ENCODE measurements around the gene TARBP1. TPM values are rescaled to one million over a fixed set of nuclear protein-coding genes. Genes with fewer than 3 reads are reported as not detected.

TARBP1 gene
- total RNA-seq, 4 donors from 2014 or later: 24.9 to 48.9 (median 34.4) TPM

DNA sequence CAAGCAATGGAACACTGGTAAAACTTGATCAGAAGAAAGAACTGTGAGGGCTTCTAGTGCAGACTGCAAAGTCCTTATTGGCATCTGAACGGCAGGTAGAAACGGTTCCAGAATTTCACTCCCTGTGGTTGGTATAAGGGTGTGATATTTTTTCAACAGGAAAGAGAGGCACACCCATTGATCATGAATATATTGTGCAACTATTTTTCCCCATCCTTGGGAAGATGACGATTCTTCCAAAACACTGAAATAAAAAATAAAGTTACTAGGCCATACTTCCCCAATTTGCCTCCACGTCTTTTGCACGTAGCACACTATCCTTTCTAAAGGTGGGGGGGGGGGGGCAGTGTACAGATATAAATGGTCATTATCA is 49.6 kb downstream of the TARBP1 start:
- DNase-seq (ENCODE audit: low spot score in 2 of 2): no peak
- WGBS, 2 donors: 83 to 97% methylated on average over 5 of the region's 5 CpGs
- Histone ChIP-seq H3K27me3 (no peaks in the 10 kb centered on the region), H3K36me3 (peaks cover 0 to 74% (median 0%) of the 10 kb centered on the region in 3 donors), H3K27ac (no peak overlapping the region), H3K4me3 (no peak overlapping the region), H3K4me1 (no peaks in the 10 kb centered on the region), H3K9me3 (no peaks in the 10 kb centered on the region)
- TF ChIP-seq EP300 (IDR thresholded peaks at IDR 0.05): no peak
- TF ChIP-seq POLR2A (IDR thresholded peaks at IDR 0.05): no peak
- TF ChIP-seq, protein P1, sequence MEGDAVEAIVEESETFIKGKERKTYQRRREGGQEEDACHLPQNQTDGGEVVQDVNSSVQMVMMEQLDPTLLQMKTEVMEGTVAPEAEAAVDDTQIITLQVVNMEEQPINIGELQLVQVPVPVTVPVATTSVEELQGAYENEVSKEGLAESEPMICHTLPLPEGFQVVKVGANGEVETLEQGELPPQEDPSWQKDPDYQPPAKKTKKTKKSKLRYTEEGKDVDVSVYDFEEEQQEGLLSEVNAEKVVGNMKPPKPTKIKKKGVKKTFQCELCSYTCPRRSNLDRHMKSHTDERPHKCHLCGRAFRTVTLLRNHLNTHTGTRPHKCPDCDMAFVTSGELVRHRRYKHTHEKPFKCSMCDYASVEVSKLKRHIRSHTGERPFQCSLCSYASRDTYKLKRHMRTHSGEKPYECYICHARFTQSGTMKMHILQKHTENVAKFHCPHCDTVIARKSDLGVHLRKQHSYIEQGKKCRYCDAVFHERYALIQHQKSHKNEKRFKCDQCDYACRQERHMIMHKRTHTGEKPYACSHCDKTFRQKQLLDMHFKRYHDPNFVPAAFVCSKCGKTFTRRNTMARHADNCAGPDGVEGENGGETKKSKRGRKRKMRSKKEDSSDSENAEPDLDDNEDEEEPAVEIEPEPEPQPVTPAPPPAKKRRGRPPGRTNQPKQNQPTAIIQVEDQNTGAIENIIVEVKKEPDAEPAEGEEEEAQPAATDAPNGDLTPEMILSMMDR (IDR thresholded peaks at IDR 0.05): no peak

DNA sequence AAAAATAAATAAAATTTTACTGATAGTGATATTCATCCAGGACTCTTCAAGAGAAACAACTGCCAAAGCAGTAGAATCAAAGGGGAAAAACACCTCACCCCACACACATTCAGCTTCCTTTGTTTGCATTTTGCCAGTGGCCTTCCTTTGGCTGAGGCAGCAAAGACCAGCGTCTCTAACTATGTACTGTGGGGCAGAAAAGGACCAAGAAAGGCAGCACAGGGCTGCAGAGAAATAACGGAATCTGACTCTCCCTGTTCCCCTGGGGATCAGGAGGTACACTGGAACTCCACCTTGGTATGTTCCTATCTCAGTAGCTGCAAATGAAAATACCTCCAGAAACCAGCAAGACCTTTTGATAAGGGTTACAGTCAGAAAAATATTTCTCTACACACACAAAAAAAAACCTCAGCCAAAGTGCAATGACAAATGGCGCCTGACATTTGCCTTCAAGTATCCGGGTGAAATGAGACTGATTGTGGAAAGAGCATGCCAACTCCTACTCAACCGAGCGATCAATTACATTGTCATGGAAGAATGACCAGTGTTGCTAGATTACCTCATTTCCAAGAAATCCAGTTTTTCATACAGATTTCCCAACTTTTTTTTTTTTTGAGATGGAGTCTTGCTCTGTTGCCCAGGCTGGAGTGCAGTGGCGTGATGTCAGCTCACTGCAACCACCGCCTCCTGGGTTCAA is 50.9 kb downstream of the TARBP1 start:
- no peaks in the 10 kb centered on the region for H3K4me1 ChIP-seq
- no peaks in the 10 kb centered on the region for H3K9me3 ChIP-seq
- WGBS, 2 donors: 65% methylated on average over 8 of the region's 8 CpGs
- no peak for DNase-seq (ENCODE audit: low spot score in 2 of 2)
- TF ChIP-seq EP300 (IDR thresholded peaks at IDR 0.05) (no peak), POLR2A (IDR thresholded peaks at IDR 0.05) (no peak)
- TF ChIP-seq, protein P1 (IDR thresholded peaks at IDR 0.05): no peak
- no peaks in the 10 kb centered on the region for H3K27me3 ChIP-seq
- no peak overlapping the region for H3K4me3 ChIP-seq
- H3K36me3 ChIP-seq: peaks cover 0 to 72% (median 0%) of the 10 kb centered on the region in 3 donors
- H3K27ac ChIP-seq: no peak overlapping the region

DNA sequence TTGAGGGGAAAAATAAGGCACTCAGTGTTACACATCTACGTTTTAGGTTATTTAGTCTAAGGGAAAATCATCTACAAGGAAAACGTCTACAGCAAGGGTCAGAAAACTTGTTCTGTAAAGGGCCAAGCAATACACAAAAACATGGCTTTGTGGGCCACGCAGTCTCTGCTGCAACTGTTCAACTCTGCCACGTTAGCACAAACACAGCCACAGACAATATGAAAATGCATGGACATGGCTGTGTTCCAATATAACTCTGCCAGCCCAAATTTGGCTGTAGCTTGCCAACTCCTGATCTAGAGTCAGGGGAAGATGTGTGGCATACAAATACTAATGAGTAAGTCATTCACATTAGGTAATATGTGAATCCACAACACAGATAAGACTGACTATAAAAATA is 65.0 kb downstream of the TARBP1 start:
- Histone ChIP-seq H3K36me3 (peaks cover 0 to 76% (median 0%) of the 10 kb centered on the region in 3 donors), H3K27me3 (no peaks in the 10 kb centered on the region), H3K4me1 (no peaks in the 10 kb centered on the region), H3K27ac (no peak overlapping the region), H3K9me3 (no peaks in the 10 kb centered on the region), H3K4me3 (no peak overlapping the region)
- WGBS, 2 donors: 46 to 58% methylated on average over 4 of the region's 4 CpGs
- TF ChIP-seq, protein P1 (IDR thresholded peaks at IDR 0.05): no peak
- TF ChIP-seq POLR2A (IDR thresholded peaks at IDR 0.05) (no peak), EP300 (IDR thresholded peaks at IDR 0.05) (no peak)
- DNase-seq (ENCODE audit: low spot score in 2 of 2): no peak

DNA sequence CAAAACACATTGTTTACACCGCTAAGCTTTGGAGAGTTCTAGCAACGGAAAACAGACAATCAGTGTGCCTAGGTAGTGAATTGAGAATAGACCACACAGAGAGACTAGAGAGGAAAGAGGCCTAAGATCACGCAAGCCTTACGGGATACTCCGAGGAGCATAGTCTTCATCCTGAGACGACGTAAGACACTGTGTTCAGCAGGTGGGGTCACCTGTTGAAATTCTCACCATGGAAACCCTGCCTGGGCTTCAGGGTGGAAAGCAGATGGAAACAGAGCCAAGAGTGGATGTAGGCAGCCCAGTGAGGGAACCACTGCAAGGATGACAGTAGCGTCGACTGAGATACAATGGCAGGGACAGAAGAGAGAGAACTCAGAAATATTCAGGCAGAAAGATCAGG is 65.5 kb downstream of the TARBP1 start:
- H3K4me3 ChIP-seq: no peak overlapping the region
- no peaks in the 10 kb centered on the region for H3K9me3 ChIP-seq
- peaks cover 0 to 71% (median 0%) of the 10 kb centered on the region in 3 donors for H3K36me3 ChIP-seq
- H3K27me3 ChIP-seq: no peaks in the 10 kb centered on the region
- no peaks in the 10 kb centered on the region for H3K4me1 ChIP-seq
- DNase-seq (ENCODE audit: low spot score in 2 of 2): no peak
- WGBS, 2 donors: 93% methylated on average over 9 of the region's 9 CpGs
- no peak for TF ChIP-seq POLR2A (IDR thresholded peaks at IDR 0.05)
- TF ChIP-seq, protein P1 (IDR thresholded peaks at IDR 0.05): no peak
- no peak for TF ChIP-seq EP300 (IDR thresholded peaks at IDR 0.05)
- no peak overlapping the region for H3K27ac ChIP-seq

DNA sequence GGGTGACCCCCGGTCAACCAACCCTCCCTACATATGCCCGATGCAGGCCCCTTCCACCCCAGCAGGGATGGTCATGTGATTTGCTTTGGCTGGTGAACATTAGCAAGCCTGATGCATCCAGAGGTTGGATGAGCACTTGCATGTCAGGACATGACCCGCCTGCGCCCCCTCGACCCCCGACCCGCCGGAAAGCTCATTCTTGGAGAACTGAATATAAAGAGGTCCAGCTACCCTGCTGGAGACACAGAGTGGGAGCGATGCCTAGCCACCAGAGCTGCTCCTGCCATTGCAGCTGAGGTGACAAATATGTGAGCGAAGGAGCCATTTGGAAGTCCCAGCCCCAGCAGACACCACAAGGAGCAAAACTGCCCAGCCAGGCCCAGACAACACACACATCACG is 66.1 kb downstream of the TARBP1 start:
- WGBS, 2 donors: 91 to 93% methylated on average over 11 of the region's 11 CpGs
- peaks cover 0 to 67% (median 0%) of the 10 kb centered on the region in 3 donors for H3K36me3 ChIP-seq
- H3K27ac ChIP-seq: no peak overlapping the region
- no peaks in the 10 kb centered on the region for H3K4me1 ChIP-seq
- no peak for DNase-seq (ENCODE audit: low spot score in 2 of 2)
- no peak overlapping the region for H3K4me3 ChIP-seq
- no peaks in the 10 kb centered on the region for H3K27me3 ChIP-seq
- TF ChIP-seq, protein P1 (IDR thresholded peaks at IDR 0.05): no peak
- TF ChIP-seq EP300 (IDR thresholded peaks at IDR 0.05) (no peak), POLR2A (IDR thresholded peaks at IDR 0.05) (no peak)
- H3K9me3 ChIP-seq: no peaks in the 10 kb centered on the region

Data from tibial nerve (tissue), 4 donors.